A549 (cell line): ENCODE results near the gene MC2R. TPM values are rescaled to one million over a fixed set of nuclear protein-coding genes. Genes with fewer than 3 reads are reported as not detected.

Experiments used
- ATAC-seq, 2 experiments: fragments of 200-7000 bp in 1 of 2; fragments of >200 bp in 1 of 2; cut with Nextera tagmentation in 1 of 2; cut with Tn5 transposase in 1 of 2; 3 replicates each; pipeline versions ENCODE4 v1.8.0 to v1.9.1; 2018 to 2020; ENCODE audit warnings: mild to moderate bottlenecking in 1 of 2, moderate library complexity in 1 of 2
- CTCF ChIA-PET: fragments of 300-600 bp; sonication (Branson Sonifier 250); formaldehyde crosslinking; extraction: SDS; loops from one replicate; lab custom pipeline; 2021; ENCODE audit warnings: antibody characterized with exemption, inconsistent platforms; lab: Yijun Ruan, JAX
- POLR2A ChIA-PET: fragments of 350-600 bp; formaldehyde crosslinking; extraction: SDS; loops from one replicate; lab custom pipeline; 2021; ENCODE audit warnings: antibody characterized with exemption, inconsistent platforms; lab: Yijun Ruan, JAX
- DNase-seq, 2 experiments: peaks; one replicate each; pipeline versions ENCODE4 v3.0.0 to v3.0.0-alpha.2; 2011 to 2016; ENCODE audit warnings: low read depth in 1 of 2, low spot score in 1 of 2
- FAIRE-seq: peaks from 2 replicates; lab custom pipeline; 2011; peaks lifted over from hg19 to GRCh38; lab: Jason Lieb, UNC
- H3K27ac ChIP-seq, 2 experiments: fragments of >200 bp; sonication (Bioruptor Twin); formaldehyde crosslinking; 3 replicates each; pipeline ENCODE4 v1.5.1; 2016 to 2017
- H3K4me1 ChIP-seq: fragments of >200 bp; sonication (Bioruptor Twin); formaldehyde crosslinking; 3 replicates; pipeline ENCODE4 v1.6.1; 2016
- H3K4me2 ChIP-seq: fragments of >200 bp; sonication (Bioruptor Twin); formaldehyde crosslinking; 3 replicates; pipeline ENCODE4 v1.6.1; 2016
- H3K4me3 ChIP-seq: fragments of >200 bp; sonication (Bioruptor Twin); formaldehyde crosslinking; 3 replicates; pipeline ENCODE4 v1.5.1; 2016
- H3K9me3 ChIP-seq: fragments of >200 bp; sonication (Bioruptor Twin); formaldehyde crosslinking; 3 replicates; pipeline ENCODE4 v1.6.1; 2016
- BHLHE40 ChIP-seq: IDR thresholded peaks from 2 replicates; pipeline ENCODE4 v1.6.1; 2012; ENCODE audit warnings: low read depth, low read length, inconsistent platforms
- CBX2 ChIP-seq: fragments of 200-600 bp; sonication (generic); IDR thresholded peaks from 2 replicates; pipeline ENCODE4 v1.6.1; 2016; ENCODE audit warnings: low read depth, mild to moderate bottlenecking, borderline replicate concordance
- CEBPB ChIP-seq, 2 experiments: fragments of >200 bp in 1 of 2; sonication (Bioruptor Twin) in 1 of 2; formaldehyde crosslinking in 1 of 2; IDR thresholded peaks; 2 replicates each; pipeline ENCODE4 v1.6.1; 2012 to 2016
- CHD4 ChIP-seq: fragments of 200-600 bp; sonication (generic); IDR thresholded peaks from 2 replicates; pipeline ENCODE4 v1.6.1; 2016; ENCODE audit warnings: antibody characterized with exemption, mild to moderate bottlenecking, borderline replicate concordance
- EHMT2 ChIP-seq: fragments of 200-600 bp; sonication (generic); IDR thresholded peaks from 2 replicates; pipeline ENCODE4 v1.6.1; 2016; ENCODE audit warnings: antibody characterized with exemption, low read depth, mild to moderate bottlenecking, moderate library complexity
- EP300 ChIP-seq, 2 experiments: fragments of >200 bp; sonication (Bioruptor Twin); formaldehyde crosslinking; IDR thresholded peaks; 2 replicates in 1 of 2; 3 replicates in 1 of 2; pipeline ENCODE4 v1.6.1; 2016 to 2017
- ESRRA ChIP-seq: fragments of 150-350 bp; IDR thresholded peaks from 2 replicates; pipeline ENCODE4 v1.6.1; 2014; ENCODE audit warnings: mild to moderate bottlenecking, low read length, borderline replicate concordance
- HEYL ChIP-seq: fragments of 250-450 bp; sonication (Bioruptor Pico); IDR thresholded peaks from 2 replicates; pipeline ENCODE4 v1.8.0; 2021; ENCODE audit warnings: mild to moderate bottlenecking, moderate library complexity
- JUN ChIP-seq, 2 experiments: fragments of >200 bp; sonication (Bioruptor Twin); formaldehyde crosslinking; IDR thresholded peaks; 2 replicates in 1 of 2; 3 replicates in 1 of 2; pipeline ENCODE4 v1.6.1; 2016 to 2017
- KDM5A ChIP-seq: fragments of 200-600 bp; sonication (generic); IDR thresholded peaks from 2 replicates; pipeline ENCODE4 v1.6.1; 2016; ENCODE audit warnings: antibody characterized with exemption, mild to moderate bottlenecking
- MAZ ChIP-seq: fragments of 150-350 bp; IDR thresholded peaks from 2 replicates; pipeline ENCODE4 v1.6.1; 2014; ENCODE audit warnings: antibody characterized with exemption, low read depth, low read length, borderline replicate concordance
- POLR2AphosphoS2 ChIP-seq: conservative IDR thresholded peaks from 2 replicates; pipeline ENCODE4 v1.6.1; 2012; ENCODE audit warnings: low read length, improper control_type of control experiment, inconsistent platforms
- RARB ChIP-seq: fragments of 250-450 bp; sonication (Bioruptor Pico); IDR thresholded peaks from 2 replicates; pipeline ENCODE4 v1.8.0; 2021; ENCODE audit warnings: mild to moderate bottlenecking, moderate library complexity
- RFX5 ChIP-seq: fragments of 450-650 bp; IDR thresholded peaks from 2 replicates; pipeline ENCODE4 v1.7.1; 2014; ENCODE audit warnings: antibody characterized with exemption, mild to moderate bottlenecking, moderate library complexity
- RNF2 ChIP-seq: fragments of 200-600 bp; sonication (generic); IDR thresholded peaks from 2 replicates; pipeline ENCODE4 v1.6.1; 2016; ENCODE audit warnings: low read depth, mild to moderate bottlenecking, antibody characterized with exemption, moderate library complexity, borderline replicate concordance
- TFCP2L1 ChIP-seq: fragments of 250-450 bp; sonication (Bioruptor Pico); IDR thresholded peaks from 2 replicates; pipeline ENCODE4 v1.5.0; 2021; ENCODE audit warnings: mild to moderate bottlenecking
- ZSCAN20 ChIP-seq: fragments of 250-450 bp; sonication (Bioruptor Pico); IDR thresholded peaks from 2 replicates; pipeline ENCODE4 v1.8.0; 2022; ENCODE audit warnings: mild to moderate bottlenecking, moderate library complexity
- WGBS: methylation state at CpG from one replicate; pipeline ENCODE4 v1.1.6; 2017; ENCODE audit errors: missing lambda C conversion rate; 5-methylcytosine and 5-hydroxymethylcytosine counted together
- polyA plus RNA-seq, 4 experiments: library from polyadenylated mRNA; depleted of rRNA in 3 of 4; stranded (reverse); fragments of >200 nt; fragmentation: RNase III in 1 of 4; extraction: RNeasy Plus Mini Kit Qiagen cat#74134 plus additional on column Dnase treatment in 1 of 4; gene quantifications; 2 replicates in 3 of 4; 3 replicates in 1 of 4; pipeline ENCODE4 v1.2.3, GENCODE V29; 2011 to 2017
- TF ChIP-seq, protein P1 (sequence below): fragments of 200-600 bp; sonication (generic); IDR thresholded peaks from 2 replicates; pipeline ENCODE4 v1.6.1; 2016; ENCODE audit warnings: antibody characterized with exemption, mild to moderate bottlenecking, moderate library complexity
- TF ChIP-seq, protein P2 (sequence below): IDR thresholded peaks from 2 replicates; pipeline ENCODE4 v1.6.1; 2012; ENCODE audit warnings: low read depth, borderline replicate concordance
- TF ChIP-seq, protein P3 (sequence below): fragments of 250-450 bp; sonication (Bioruptor Pico); IDR thresholded peaks from 2 replicates; pipeline ENCODE4 v1.5.0; 2021; ENCODE audit warnings: mild to moderate bottlenecking, moderate library complexity, borderline replicate concordance
- TF ChIP-seq, protein P4 (sequence below): fragments of >200 bp; sonication (Bioruptor Twin); formaldehyde crosslinking; IDR thresholded peaks from 2 replicates; pipeline ENCODE4 v1.6.1; 2016
- TF ChIP-seq, protein P5 (sequence below): fragments of 150-350 bp; IDR thresholded peaks from 2 replicates; pipeline ENCODE4 v1.6.1; 2014; ENCODE audit warnings: low read depth, mild to moderate bottlenecking, low read length

Gene MC2R
- polyA plus RNA-seq, 2 of the 4 experiments (the other 2 are of a cell fraction): not detected

DNA sequence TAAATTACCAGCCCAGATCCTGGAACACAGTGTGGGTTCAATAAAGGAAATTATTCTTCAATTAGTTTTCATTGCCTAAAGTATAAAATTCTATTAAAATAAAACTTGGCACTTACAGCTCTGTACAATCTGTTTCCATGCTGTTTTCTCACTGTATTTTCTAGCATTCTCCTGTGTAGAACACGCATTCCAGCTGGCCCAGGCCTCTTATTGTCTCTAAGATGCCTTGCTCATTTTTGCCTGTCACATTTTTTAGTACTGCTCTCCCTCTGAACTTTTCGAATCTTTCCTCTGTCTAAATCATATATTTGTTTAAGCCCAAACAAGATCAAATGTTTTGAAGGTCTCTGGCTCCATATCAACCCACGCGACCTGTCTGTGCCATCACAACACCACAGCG lies 20.8 kb downstream of the MC2R start:
- H3K4me1 ChIP-seq: no peaks in the 10 kb centered on the region
- no peak for DNase-seq
- POLR2A ChIA-PET: no interaction called here
- TF ChIP-seq HEYL (CRISPR knock-in tag) (no peak), ESRRA (no peak), JUN (IDR thresholded peaks at IDR 0.05) (no peak), MAZ (no peak), RNF2 (no peak), EP300 (IDR thresholded peaks at IDR 0.05) (no peak), BHLHE40 (no peak), CEBPB (IDR thresholded peaks at IDR 0.05) (no peak), CBX2 (no peak), ZSCAN20 (CRISPR knock-in tag) (no peak), KDM5A (no peak), POLR2AphosphoS2 (no peak), CHD4 (no peak), RFX5 (no peak)
- TF ChIP-seq, protein P1, sequence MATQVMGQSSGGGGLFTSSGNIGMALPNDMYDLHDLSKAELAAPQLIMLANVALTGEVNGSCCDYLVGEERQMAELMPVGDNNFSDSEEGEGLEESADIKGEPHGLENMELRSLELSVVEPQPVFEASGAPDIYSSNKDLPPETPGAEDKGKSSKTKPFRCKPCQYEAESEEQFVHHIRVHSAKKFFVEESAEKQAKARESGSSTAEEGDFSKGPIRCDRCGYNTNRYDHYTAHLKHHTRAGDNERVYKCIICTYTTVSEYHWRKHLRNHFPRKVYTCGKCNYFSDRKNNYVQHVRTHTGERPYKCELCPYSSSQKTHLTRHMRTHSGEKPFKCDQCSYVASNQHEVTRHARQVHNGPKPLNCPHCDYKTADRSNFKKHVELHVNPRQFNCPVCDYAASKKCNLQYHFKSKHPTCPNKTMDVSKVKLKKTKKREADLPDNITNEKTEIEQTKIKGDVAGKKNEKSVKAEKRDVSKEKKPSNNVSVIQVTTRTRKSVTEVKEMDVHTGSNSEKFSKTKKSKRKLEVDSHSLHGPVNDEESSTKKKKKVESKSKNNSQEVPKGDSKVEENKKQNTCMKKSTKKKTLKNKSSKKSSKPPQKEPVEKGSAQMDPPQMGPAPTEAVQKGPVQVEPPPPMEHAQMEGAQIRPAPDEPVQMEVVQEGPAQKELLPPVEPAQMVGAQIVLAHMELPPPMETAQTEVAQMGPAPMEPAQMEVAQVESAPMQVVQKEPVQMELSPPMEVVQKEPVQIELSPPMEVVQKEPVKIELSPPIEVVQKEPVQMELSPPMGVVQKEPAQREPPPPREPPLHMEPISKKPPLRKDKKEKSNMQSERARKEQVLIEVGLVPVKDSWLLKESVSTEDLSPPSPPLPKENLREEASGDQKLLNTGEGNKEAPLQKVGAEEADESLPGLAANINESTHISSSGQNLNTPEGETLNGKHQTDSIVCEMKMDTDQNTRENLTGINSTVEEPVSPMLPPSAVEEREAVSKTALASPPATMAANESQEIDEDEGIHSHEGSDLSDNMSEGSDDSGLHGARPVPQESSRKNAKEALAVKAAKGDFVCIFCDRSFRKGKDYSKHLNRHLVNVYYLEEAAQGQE: no peak
- TF ChIP-seq, protein P2, sequence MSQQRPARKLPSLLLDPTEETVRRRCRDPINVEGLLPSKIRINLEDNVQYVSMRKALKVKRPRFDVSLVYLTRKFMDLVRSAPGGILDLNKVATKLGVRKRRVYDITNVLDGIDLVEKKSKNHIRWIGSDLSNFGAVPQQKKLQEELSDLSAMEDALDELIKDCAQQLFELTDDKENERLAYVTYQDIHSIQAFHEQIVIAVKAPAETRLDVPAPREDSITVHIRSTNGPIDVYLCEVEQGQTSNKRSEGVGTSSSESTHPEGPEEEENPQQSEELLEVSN: no peak
- TF ChIP-seq, protein P3, sequence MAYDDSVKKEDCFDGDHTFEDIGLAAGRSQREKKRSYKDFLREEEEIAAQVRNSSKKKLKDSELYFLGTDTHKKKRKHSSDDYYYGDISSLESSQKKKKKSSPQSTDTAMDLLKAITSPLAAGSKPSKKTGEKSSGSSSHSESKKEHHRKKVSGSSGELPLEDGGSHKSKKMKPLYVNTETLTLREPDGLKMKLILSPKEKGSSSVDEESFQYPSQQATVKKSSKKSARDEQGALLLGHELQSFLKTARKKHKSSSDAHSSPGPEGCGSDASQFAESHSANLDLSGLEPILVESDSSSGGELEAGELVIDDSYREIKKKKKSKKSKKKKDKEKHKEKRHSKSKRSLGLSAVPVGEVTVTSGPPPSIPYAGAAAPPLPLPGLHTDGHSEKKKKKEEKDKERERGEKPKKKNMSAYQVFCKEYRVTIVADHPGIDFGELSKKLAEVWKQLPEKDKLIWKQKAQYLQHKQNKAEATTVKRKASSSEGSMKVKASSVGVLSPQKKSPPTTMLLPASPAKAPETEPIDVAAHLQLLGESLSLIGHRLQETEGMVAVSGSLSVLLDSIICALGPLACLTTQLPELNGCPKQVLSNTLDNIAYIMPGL (CRISPR knock-in tag): no peak
- TF ChIP-seq, protein P4, sequence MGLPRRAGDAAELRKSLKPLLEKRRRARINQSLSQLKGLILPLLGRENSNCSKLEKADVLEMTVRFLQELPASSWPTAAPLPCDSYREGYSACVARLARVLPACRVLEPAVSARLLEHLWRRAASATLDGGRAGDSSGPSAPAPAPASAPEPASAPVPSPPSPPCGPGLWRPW: no peak
- FAIRE-seq: no peak
- WGBS: 64% methylated on average over 5 of the region's 5 CpGs
- CTCF ChIA-PET: no interaction called here
- H3K9me3 ChIP-seq: no peaks in the 10 kb centered on the region
- ATAC-seq: no peak
- no peak overlapping the region for H3K27ac ChIP-seq
- H3K4me2 ChIP-seq: no peak overlapping the region
- H3K4me3 ChIP-seq: no peak overlapping the region

DNA sequence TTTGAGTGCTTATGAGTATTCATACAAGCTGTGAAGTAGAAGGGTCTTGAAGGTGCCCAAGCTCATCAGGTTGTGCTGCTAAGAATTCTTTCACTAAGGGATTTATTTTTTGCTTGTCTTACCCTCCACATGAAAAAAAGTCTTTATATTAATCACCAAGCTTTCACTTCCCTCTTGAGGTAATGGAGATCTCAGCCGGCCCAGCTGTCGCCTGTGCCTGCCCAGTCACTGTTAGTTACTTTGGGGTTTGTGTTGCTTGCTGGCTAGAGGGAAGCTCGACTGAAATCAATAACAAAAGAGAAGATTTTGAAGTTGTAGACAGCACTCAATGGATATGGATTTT lies 21.9 kb downstream of the MC2R start:
- Histone ChIP-seq H3K27ac (no peak overlapping the region), H3K4me3 (no peak overlapping the region), H3K4me1 (no peaks in the 10 kb centered on the region), H3K4me2 (no peak overlapping the region), H3K9me3 (no peaks in the 10 kb centered on the region)
- ATAC-seq (no peak), DNase-seq (no peak), FAIRE-seq (no peak)
- ChIA-PET POLR2A (no interaction called here), CTCF (no interaction called here)
- 49% methylated on average over 3 of the region's 3 CpGs for whole genome bisulfite sequencing
- TF ChIP-seq TFCP2L1 (CRISPR knock-in tag): no peak
- TF ChIP-seq, protein P1: no peak
- TF ChIP-seq EP300 (IDR thresholded peaks at IDR 0.05): no peak
- no peak for TF ChIP-seq RARB (CRISPR knock-in tag)
- no peak for TF ChIP-seq EHMT2
- TF ChIP-seq, protein P5, sequence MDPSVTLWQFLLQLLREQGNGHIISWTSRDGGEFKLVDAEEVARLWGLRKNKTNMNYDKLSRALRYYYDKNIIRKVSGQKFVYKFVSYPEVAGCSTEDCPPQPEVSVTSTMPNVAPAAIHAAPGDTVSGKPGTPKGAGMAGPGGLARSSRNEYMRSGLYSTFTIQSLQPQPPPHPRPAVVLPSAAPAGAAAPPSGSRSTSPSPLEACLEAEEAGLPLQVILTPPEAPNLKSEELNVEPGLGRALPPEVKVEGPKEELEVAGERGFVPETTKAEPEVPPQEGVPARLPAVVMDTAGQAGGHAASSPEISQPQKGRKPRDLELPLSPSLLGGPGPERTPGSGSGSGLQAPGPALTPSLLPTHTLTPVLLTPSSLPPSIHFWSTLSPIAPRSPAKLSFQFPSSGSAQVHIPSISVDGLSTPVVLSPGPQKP: no peak
- TF ChIP-seq ESRRA: no peak
